H7 (cell line): ENCODE data around the gene PLOD1. TPM values are rescaled to one million over a fixed set of nuclear protein-coding genes. Genes with fewer than 3 reads are reported as not detected.
A peak's percentile ranks its signal among the peaks of the same experiment; 100 is the strongest.
"Not testable (repeated sequence)": the region's sequence is repeated elsewhere in the genome, so short reads cannot be mapped to it uniquely, and the experiment has no call there.

Experiments used
- DNase-seq: peaks from one replicate; pipeline ENCODE4 v3.0.0; 2012
- H3K27me3 ChIP-seq: 2 replicates; pipeline ENCODE4 v1.6.0; 2011; ENCODE audit warnings: mild to moderate bottlenecking, low read length; ENCODE audit not compliant: control insufficient read depth, insufficient read depth
- H3K36me3 ChIP-seq: replicated peaks from 2 replicates; pipeline ENCODE4 v1.5.1; 2011; ENCODE audit warnings: low read length; ENCODE audit not compliant: control insufficient read depth, insufficient read depth
- H3K4me3 ChIP-seq: 2 replicates; pipeline ENCODE4 v1.5.1; 2011; ENCODE audit warnings: low read depth, mild to moderate bottlenecking, control low read depth, low read length, moderate library complexity; ENCODE audit not compliant: insufficient read depth
- total RNA-seq: library from RNA; depleted of rRNA; stranded (reverse); fragments of >200 nt; shearing (Covaris generic); gene quantifications from 2 replicates; pipeline ENCODE4 v1.2.3, GENCODE V29; 2014

The PLOD1 gene
- total RNA-seq, 1 experiment from 2014 or later = 90.7 TPM

GRCh38 chr1:11989669-11990068, 55.2 kb downstream of the PLOD1 start:
- no peak for DNase-seq
- Histone ChIP-seq H3K27me3 (no peaks in the 10 kb centered on the region), H3K4me3 (no peak overlapping the region), H3K36me3 (peaks cover 27% of the 10 kb centered on the region)

- H3K36me3 ChIP-seq = peaks cover 28% of the 10 kb centered on the region
- no peak overlapping the region for H3K4me3 ChIP-seq
- H3K27me3 ChIP-seq = no peaks in the 10 kb centered on the region
- DNase-seq = no peak
These were observed 56.0 kb downstream of the PLOD1 start for GRCh38 chr1:11990303-11991032.

- peaks cover 28% of the 10 kb centered on the region for H3K36me3 ChIP-seq
- H3K27me3 ChIP-seq = no peaks in the 10 kb centered on the region
- H3K4me3 ChIP-seq = no peak overlapping the region
- no peak for DNase-seq
These were observed 57.6 kb downstream of the PLOD1 start for GRCh38 chr1:11991969-11992676.

- peaks cover 39% of the 10 kb centered on the region for H3K36me3 ChIP-seq
- H3K27me3 ChIP-seq = no peaks in the 10 kb centered on the region
- DNase-seq = no peak
- no peak overlapping the region for H3K4me3 ChIP-seq
These were observed 62.7 kb downstream of the PLOD1 start for GRCh38 chr1:11997081-11997850.

- H3K27me3 ChIP-seq = no peaks in the 10 kb centered on the region
- no peak overlapping the region for H3K4me3 ChIP-seq
- no peak for DNase-seq
- peaks cover 39% of the 10 kb centered on the region for H3K36me3 ChIP-seq
These were observed 64.1 kb downstream of the PLOD1 start for GRCh38 chr1:11998636-11999035.

- Histone ChIP-seq H3K27me3 (no peaks in the 10 kb centered on the region), H3K36me3 (peaks cover 43% of the 10 kb centered on the region), H3K4me3 (no peak overlapping the region)
- no peak for DNase-seq
These were observed 64.7 kb downstream of the PLOD1 start for GRCh38 chr1:11999236-11999635.

GRCh38 chr1:12001249-12001917, 66.9 kb downstream of the PLOD1 start:
- peaks cover 55% of the 10 kb centered on the region for H3K36me3 ChIP-seq
- H3K4me3 ChIP-seq = no peak overlapping the region

GRCh38 chr1:12001996-12002493, 67.5 kb downstream of the PLOD1 start:
- Histone ChIP-seq H3K4me3 (no peak overlapping the region), H3K27me3 (no peaks in the 10 kb centered on the region), H3K36me3 (peaks cover 61% of the 10 kb centered on the region)
- DNase-seq = no peak

More at GRCh38 chr1:12001249-12001917, 66.9 kb downstream of the PLOD1 start:
- no peaks in the 10 kb centered on the region for H3K27me3 ChIP-seq
- peak; percentile 83 for DNase-seq

GRCh38 chr1:12003762-12004161, 69.2 kb downstream of the PLOD1 start:
- Histone ChIP-seq H3K27me3 (no peaks in the 10 kb centered on the region), H3K36me3 (peaks cover 58% of the 10 kb centered on the region), H3K4me3 (no peak overlapping the region)
- no peak for DNase-seq

GRCh38 chr1:12005488-12006166, 71.1 kb downstream of the PLOD1 start:
- no peak for DNase-seq
- Histone ChIP-seq H3K27me3 (no peaks in the 10 kb centered on the region), H3K4me3 (no peak overlapping the region), H3K36me3 (peaks cover 60% of the 10 kb centered on the region)

- H3K36me3 ChIP-seq = peaks cover 63% of the 10 kb centered on the region
- peak; percentile 56 for DNase-seq
These were observed 71.8 kb downstream of the PLOD1 start for GRCh38 chr1:12006167-12006921.

GRCh38 chr1:12007204-12007603, 72.7 kb downstream of the PLOD1 start:
- Histone ChIP-seq H3K27me3 (no peaks in the 10 kb centered on the region), H3K4me3 (no peak overlapping the region), H3K36me3 (peaks cover 65% of the 10 kb centered on the region)
- DNase-seq = no peak

More at GRCh38 chr1:12006167-12006921, 71.8 kb downstream of the PLOD1 start:
- no peak overlapping the region for H3K4me3 ChIP-seq
- H3K27me3 ChIP-seq = no peaks in the 10 kb centered on the region

- H3K27me3 ChIP-seq, DNase-seq, H3K4me3 ChIP-seq: not testable (repeated sequence)
- peaks cover 62% of the 10 kb centered on the region for H3K36me3 ChIP-seq
These were observed 73.8 kb downstream of the PLOD1 start for GRCh38 chr1:12008355-12008754.
